DMS 273 (cell line): ENCODE results near the gene KCNIP1.

Experiments used
- DNase-seq: peaks from one replicate; lab custom pipeline; 2025; ENCODE audit not compliant: unreplicated experiment; lab: John Stamatoyannopoulos, UW

KCNIP1 gene

GRCh38 chr5:170640731-170641588, 137.1 kb downstream of the KCNIP1 start:
- no peak for DNase-seq

GRCh38 chr5:170641589-170642031, 137.8 kb downstream of the KCNIP1 start:
- no peak for DNase-seq

- no peak for DNase-seq
These were observed 138.4 kb downstream of the KCNIP1 start for GRCh38 chr5:170642066-170642735.

DNA sequence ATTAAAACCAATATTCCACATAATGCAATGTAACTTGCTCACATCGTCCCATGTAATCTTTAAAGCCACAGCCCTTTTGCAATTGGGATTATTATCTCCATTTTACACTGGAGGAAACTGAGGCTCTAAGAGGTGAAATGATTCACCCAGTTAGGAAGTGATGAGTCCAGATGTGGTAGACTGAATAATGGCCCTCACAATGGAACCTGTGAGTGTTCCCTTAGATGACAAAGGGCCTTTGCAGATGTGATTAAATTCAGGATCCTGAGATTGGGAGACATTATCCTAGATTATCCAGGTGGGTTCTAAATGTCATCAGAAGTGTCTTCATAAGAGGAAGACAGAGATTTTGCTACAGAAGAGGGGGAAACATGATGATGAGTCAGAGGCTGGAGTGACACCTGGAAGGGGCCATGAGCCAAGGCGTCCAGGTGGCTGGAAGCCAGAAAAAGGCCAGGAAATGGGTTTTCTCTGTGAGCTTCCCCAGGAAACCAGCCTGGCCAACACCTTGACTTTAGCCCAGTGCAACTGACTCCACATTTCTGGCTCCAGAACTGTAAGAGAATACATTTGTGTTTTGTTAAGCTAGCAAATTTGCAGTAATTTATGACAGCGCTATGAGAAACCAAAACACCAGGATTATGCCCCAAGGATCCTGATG, 139.1 kb downstream of the KCNIP1 start:
- peak; percentile 12 for DNase-seq

DNA sequence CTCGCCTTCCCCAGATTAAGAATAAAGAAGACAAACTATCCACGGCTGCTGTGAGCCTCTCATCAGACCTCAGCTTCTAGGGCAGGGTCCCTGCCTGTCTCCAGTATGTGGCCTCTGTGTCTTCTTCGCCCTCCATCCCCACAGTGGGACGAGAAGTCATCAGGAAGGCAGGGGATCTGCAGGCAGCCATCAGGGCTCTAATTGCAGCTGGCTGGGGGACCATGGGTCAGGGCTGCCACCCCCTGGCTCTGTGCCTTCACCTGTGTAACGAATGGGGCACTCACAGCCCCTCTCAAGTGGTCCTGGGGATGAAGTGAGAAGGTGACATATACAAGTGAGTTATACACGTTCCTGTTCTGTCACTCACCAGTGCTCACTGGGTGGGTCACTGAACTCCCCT, 139.8 kb downstream of the KCNIP1 start:
- no peak for DNase-seq

DNA sequence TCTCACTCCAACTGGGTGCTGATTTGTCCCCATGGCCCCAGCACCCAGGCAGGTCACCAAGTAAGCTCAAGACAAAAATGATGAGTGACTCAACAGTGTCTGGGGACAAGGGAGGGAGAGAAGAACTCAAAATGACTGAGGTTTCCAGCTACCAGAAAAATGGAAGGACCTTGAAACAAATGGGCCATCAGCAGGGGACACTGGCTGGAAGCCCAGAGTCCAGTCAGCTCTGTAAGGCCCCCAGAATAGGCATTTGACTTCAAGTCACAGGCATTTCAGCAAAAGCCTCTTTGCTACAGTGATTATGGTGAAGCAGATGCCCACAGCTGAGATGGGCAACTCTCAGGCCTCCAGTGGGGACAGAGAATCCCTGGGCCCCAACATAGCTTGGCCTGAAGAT, 140.7 kb downstream of the KCNIP1 start:
- DNase-seq: no peak

- DNase-seq: no peak
These were observed 144.7 kb downstream of the KCNIP1 start for GRCh38 chr5:170648541-170648940.

DNA sequence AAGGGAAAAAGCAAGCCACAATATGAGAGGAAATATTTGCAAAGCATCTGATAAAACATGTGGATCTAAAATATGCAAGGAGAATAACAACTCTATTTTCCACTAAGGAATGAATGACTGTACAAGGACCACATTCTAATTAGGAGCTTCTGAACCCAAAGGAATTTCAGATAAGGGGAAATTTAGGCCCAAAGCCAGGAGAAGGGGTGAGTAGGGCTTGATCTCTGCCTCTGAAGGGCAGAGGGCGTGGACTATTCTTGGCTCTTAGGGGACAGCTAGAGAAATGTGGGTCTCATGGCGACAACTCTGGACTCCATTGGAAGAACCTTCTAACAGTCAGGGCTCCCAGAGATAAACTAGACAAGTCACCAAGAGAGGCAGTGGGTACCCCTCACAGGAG, 147.0 kb downstream of the KCNIP1 start:
- no peak for DNase-seq

DNA sequence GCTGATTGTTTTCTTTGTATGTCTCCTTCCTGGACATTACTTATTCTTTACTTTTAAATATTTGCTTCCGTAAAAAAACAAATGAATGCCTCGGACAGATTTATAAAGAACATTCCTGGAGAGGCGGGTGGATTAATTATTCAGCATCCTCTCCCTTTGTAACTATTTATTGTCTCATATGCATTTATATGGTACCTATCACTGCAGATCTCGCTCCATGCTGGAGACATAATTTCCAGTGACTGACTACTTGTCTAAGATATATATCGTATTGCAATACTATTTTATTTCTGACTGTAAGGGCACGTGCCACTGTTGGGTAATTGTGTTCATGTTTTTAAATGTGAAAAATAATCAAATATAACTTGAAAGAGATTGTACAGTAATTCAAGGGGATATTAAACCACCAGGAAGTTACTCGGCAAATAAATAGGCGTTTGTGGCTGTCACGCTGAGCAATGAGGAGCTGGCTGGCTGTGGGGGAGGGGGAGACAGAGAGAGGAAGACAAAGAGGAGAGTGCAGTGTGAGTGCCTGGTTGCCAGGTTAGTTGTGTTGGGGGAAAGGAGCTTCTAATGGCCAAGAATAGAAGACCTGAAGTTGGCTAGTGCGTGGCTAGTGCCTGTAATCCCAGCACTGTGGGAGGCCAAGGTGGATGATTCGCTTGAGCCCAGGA, 147.9 kb downstream of the KCNIP1 start:
- no peak for DNase-seq

GRCh38 chr5:170655476-170655875, 151.7 kb downstream of the KCNIP1 start:
- DNase-seq: no peak

GRCh38 chr5:170655920-170656319, 152.1 kb downstream of the KCNIP1 start:
- DNase-seq: no peak

- DNase-seq: no peak
These were observed 152.5 kb downstream of the KCNIP1 start for GRCh38 chr5:170656346-170656745.

DNA sequence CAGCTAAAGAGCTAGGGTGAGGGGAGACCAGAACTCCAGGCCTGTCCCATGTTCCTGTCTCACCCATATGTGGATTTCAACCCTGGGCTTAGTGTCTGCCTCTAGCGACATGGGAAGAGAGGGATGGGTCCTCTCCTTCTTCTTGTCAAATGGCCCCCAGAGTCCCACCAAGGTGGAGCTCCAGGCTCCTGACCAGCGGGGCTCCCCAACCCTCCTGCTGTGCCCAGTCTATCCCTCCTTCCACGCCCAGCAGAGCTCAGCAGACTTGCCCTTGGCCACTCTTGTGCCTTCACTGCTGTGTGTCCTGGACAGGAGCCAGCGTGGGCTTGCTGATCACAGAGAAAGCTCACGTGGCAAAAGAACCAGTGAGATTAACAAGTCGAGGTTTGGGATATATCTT, 156.7 kb downstream of the KCNIP1 start:
- no peak for DNase-seq

DNA sequence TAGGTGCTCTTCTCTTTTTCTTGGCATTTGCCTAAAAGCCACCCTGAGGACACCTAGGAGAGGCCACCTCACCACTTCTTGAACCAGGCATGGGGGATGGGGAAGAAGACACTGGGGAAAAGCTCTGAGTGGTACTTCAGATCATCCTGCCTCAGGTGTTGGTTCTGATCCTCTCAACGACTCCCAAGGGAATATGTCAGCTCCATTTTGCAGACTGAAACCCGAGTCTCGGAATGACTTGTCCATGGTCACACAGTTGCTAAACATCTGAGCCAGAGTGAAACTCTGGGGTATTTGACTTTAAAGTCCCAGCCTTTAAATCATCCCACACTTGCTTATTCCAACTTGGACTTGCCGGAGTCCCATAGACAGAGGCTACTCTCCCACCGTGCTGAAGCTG, 159.1 kb downstream of the KCNIP1 start:
- no peak for DNase-seq

- DNase-seq: no peak
These were observed 175.0 kb downstream of the KCNIP1 start for GRCh38 chr5:170678811-170679210.

- DNase-seq: no peak
These were observed 177.2 kb downstream of the KCNIP1 start for GRCh38 chr5:170681013-170681433.

- DNase-seq: peak; percentile 74
These were observed 187.8 kb downstream of the KCNIP1 start for GRCh38 chr5:170691657-170692056.

DNA sequence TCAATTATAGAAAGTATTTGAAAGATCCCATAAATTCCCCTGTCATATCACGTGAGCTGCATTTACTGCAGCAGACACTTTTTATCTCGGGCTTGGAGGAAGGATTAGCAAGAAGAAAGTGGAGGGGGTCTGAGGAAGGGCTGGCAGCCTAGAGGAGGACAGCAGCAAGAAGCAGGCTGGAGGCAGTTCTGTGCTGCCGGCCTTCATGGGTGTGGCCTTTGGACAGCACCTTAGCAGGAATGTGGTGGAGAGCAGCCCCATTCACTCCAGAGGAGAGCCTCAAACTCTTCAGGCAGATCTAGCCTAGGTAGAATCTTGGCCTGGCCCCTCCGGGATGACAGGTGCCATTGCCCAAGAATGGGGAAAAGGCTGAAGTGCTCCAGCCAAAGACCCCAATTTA, 189.9 kb downstream of the KCNIP1 start:
- DNase-seq: no peak

DNA sequence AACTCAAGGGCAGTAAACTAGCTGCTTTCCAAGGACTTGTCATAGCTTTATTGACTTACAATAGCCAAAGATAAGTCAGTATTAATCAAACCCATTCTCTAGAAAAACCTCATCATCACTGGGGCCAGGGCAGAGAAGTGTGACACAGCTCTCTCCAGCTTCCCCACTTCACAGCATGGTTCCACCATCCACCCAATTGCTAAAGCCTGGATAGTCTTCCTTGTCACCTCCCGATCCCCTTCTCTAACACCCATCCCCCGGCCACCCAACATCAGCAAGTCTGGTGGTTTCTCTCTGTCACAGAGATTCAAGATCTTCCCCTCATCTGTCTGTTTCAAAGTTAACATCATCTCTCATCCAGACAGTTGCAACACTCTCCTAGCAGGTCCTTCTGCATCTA, 191.1 kb downstream of the KCNIP1 start:
- no peak for DNase-seq

GRCh38 chr5:170697031-170697430, 193.2 kb downstream of the KCNIP1 start:
- DNase-seq: no peak

- DNase-seq: no peak
These were observed 196.7 kb downstream of the KCNIP1 start for GRCh38 chr5:170700503-170700902.
